ENCODE measurements around the gene PMEPA1.

DNA sequence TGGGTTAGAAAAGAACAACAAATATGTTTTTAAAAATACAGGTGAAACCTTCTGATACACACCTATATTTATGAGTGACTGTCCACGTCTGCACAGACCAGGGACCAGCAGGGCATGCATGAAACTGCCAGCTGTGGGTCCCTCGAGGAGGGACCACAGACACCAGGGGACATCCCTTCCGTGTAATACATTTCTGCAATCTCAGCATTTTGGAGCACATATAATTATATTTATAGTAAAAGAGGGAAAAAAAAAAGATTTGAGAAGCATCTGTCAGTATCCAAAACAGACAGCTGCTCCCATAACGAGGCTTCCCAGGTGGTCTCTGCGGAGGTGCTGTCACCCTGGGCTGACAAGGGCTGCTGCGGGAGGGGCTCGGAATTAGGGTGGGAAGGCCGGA lies 40.2 kb downstream of the PMEPA1 start:
- TF ChIP-seq, protein P1, sequence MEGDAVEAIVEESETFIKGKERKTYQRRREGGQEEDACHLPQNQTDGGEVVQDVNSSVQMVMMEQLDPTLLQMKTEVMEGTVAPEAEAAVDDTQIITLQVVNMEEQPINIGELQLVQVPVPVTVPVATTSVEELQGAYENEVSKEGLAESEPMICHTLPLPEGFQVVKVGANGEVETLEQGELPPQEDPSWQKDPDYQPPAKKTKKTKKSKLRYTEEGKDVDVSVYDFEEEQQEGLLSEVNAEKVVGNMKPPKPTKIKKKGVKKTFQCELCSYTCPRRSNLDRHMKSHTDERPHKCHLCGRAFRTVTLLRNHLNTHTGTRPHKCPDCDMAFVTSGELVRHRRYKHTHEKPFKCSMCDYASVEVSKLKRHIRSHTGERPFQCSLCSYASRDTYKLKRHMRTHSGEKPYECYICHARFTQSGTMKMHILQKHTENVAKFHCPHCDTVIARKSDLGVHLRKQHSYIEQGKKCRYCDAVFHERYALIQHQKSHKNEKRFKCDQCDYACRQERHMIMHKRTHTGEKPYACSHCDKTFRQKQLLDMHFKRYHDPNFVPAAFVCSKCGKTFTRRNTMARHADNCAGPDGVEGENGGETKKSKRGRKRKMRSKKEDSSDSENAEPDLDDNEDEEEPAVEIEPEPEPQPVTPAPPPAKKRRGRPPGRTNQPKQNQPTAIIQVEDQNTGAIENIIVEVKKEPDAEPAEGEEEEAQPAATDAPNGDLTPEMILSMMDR (IDR thresholded peaks at IDR 0.05; ENCODE audit: low read depth, low read length, poor library complexity, severe bottlenecking), result no peak
- TF ChIP-seq EZH2phosphoT487 (IDR thresholded peaks at IDR 0.05; ENCODE audit: borderline replicate concordance, low read length), result no peak
